Tibial artery (tissue), 4 donors: ENCODE measurements around the gene MNAT1.

ENCODE experiments used
- DNase-seq, 2 donors: peaks; one replicate each; pipeline ENCODE4 v3.0.0-alpha.2; 2019
- H3K27ac ChIP-seq, 2 donors: fragments of 200-600 bp; sonication (generic) in 1 of 2; 1 replicate in 1 of 2; 2 replicates in 1 of 2; pipeline ENCODE4 v1.5.1; 2018 to 2019; ENCODE audit warnings: mild to moderate bottlenecking in 1 of 2
- H3K27me3 ChIP-seq, 2 donors: fragments of 200-600 bp; sonication (generic) in 1 of 2; one replicate each; pipeline versions ENCODE4 v1.5.1 to v1.6.0; 2016 to 2019
- H3K36me3 ChIP-seq, 3 donors: fragments of 200-600 bp; sonication (generic) in 2 of 3; one replicate each; pipeline ENCODE4 v1.5.1; 2016 to 2019; ENCODE audit warnings: mild to moderate bottlenecking in 2 of 3
- H3K4me1 ChIP-seq, 4 donors: fragments of 200-600 bp; sonication (generic) in 2 of 4; 1 replicate in 3 of 4; 2 replicates in 1 of 4; pipeline ENCODE4 v1.5.1; 2016 to 2019
- H3K4me3 ChIP-seq, 2 donors: fragments of 200-600 bp; sonication (generic) in 1 of 2; 1 replicate in 1 of 2; 2 replicates in 1 of 2; pipeline ENCODE4 v1.5.1; 2018 to 2019; ENCODE audit warnings: mild to moderate bottlenecking in 2 of 2
- H3K9me3 ChIP-seq, 3 donors: fragments of 200-600 bp; sonication (generic) in 1 of 3; one replicate each; pipeline ENCODE4 v1.5.1; 2016 to 2019
- CTCF ChIP-seq, 2 experiments: fragments of 200-600 bp in 1 of 2; fragments of 450-650 bp in 1 of 2; IDR thresholded peaks; one replicate each; pipeline ENCODE4 v1.5.1; 2017 to 2019; ENCODE audit warnings: antibody characterized with exemption in 2 of 2, mild to moderate bottlenecking in 1 of 2, moderate library complexity in 1 of 2
- intact Hi-C: fragments of 100-400 bp; cut with DNase I; formaldehyde crosslinking; loops from one replicate; pipeline ENCODE4 v1.15.0; 2023; ENCODE audit warnings: low total_unique reads

Gene MNAT1

GRCh38 chr14:60760644-60761364 lies 26.2 kb downstream of the MNAT1 start:
- no peak for DNase-seq
- no peaks in the 10 kb centered on the region for H3K36me3 ChIP-seq
- H3K4me1 ChIP-seq: peaks cover 0 to 21% (median 7%) of the 10 kb centered on the region in 4 donors
- intact Hi-C loops: no loop called here
- no peak overlapping the region for H3K4me3 ChIP-seq
- H3K27ac ChIP-seq: no peak overlapping the region
- H3K27me3 ChIP-seq: no peaks in the 10 kb centered on the region
- no peak for TF ChIP-seq CTCF (IDR thresholded peaks at IDR 0.05)
- H3K9me3 ChIP-seq: no peaks in the 10 kb centered on the region

GRCh38 chr14:60768602-60769001 lies 34.0 kb downstream of the MNAT1 start:
- TF ChIP-seq CTCF (IDR thresholded peaks at IDR 0.05): no peak
- no peaks in the 10 kb centered on the region for H3K27me3 ChIP-seq
- H3K4me1 ChIP-seq: peaks cover 0 to 4% (median 0%) of the 10 kb centered on the region in 4 donors
- DNase-seq: no peak
- H3K36me3 ChIP-seq: no peaks in the 10 kb centered on the region
- intact Hi-C loops: no loop called here
- no peaks in the 10 kb centered on the region for H3K9me3 ChIP-seq
- H3K4me3 ChIP-seq: no peak overlapping the region
- no peak overlapping the region for H3K27ac ChIP-seq

GRCh38 chr14:60771117-60771516 lies 36.6 kb downstream of the MNAT1 start:
- intact Hi-C loops: no loop called here
- no peak for TF ChIP-seq CTCF (IDR thresholded peaks at IDR 0.05)
- no peak overlapping the region for H3K4me3 ChIP-seq
- no peak overlapping the region for H3K27ac ChIP-seq
- no peak for DNase-seq
- no peaks in the 10 kb centered on the region for H3K9me3 ChIP-seq
- no peaks in the 10 kb centered on the region for H3K27me3 ChIP-seq
- peaks cover 0 to 13% (median 2%) of the 10 kb centered on the region in 4 donors for H3K4me1 ChIP-seq
- H3K36me3 ChIP-seq: no peaks in the 10 kb centered on the region

GRCh38 chr14:60773558-60773957 lies 39.0 kb downstream of the MNAT1 start:
- H3K9me3 ChIP-seq: no peaks in the 10 kb centered on the region
- H3K27me3 ChIP-seq: no peaks in the 10 kb centered on the region
- no peak for TF ChIP-seq CTCF (IDR thresholded peaks at IDR 0.05)
- H3K4me3 ChIP-seq: no peak overlapping the region
- H3K36me3 ChIP-seq: no peaks in the 10 kb centered on the region
- no peak overlapping the region for H3K27ac ChIP-seq
- H3K4me1 ChIP-seq: peaks cover 0 to 28% (median 8%) of the 10 kb centered on the region in 4 donors
- intact Hi-C loops: no loop called here
- DNase-seq: no peak

- H3K4me3 ChIP-seq: no peak overlapping the region
- peaks cover 0 to 31% (median 8%) of the 10 kb centered on the region in 4 donors for H3K4me1 ChIP-seq
- no peaks in the 10 kb centered on the region for H3K27me3 ChIP-seq
- no peaks in the 10 kb centered on the region for H3K9me3 ChIP-seq
- no peak for TF ChIP-seq CTCF (IDR thresholded peaks at IDR 0.05)
- H3K36me3 ChIP-seq: no peaks in the 10 kb centered on the region
- intact Hi-C loops: no loop called here
- H3K27ac ChIP-seq: no peak overlapping the region
- no peak for DNase-seq
Observed at GRCh38 chr14:60775296-60775695, 40.7 kb downstream of the MNAT1 start.
